Measurements from ENCODE around the gene NT5DC1. TPM values are rescaled to one million over a fixed set of nuclear protein-coding genes. Genes with fewer than 3 reads are reported as not detected.

NT5DC1 gene
- total and polyA plus RNA-seq, 10 of the 15 experiments (the other 5 are each of a cell fraction or from before 2014, with no cell fraction given) = 40.8 to 140 (median 66.8) TPM

- TF ChIP-seq REST (IDR thresholded peaks at IDR 0.05; ENCODE audit: low read depth, low read length) (no peak), MYB (IDR thresholded peaks at IDR 0.05; ENCODE audit: borderline replicate concordance, low read depth, low read length) (no peak), CTCF (IDR thresholded peaks at IDR 0.05 in 2 of 3, conservative IDR thresholded peaks at IDR 0.05 in 1 of 3; ENCODE audit: control insufficient read depth in 2 of 3, extremely low read depth in 1 of 3, insufficient read depth in 1 of 3, low read depth in 3 of 3, low read length in 3 of 3) (no peak), IRF5 (IDR thresholded peaks at IDR 0.05; ENCODE audit: borderline replicate concordance) (no peak), TARDBP (IDR thresholded peaks at IDR 0.05; ENCODE audit: borderline replicate concordance) (no peak), NR2F1 (conservative IDR thresholded peaks at IDR 0.05) (peak; percentile 55; the same call in 1 of the 2 replicates), ZNF384 (IDR thresholded peaks at IDR 0.05; ENCODE audit: borderline replicate concordance, low read depth, low read length) (no peak), POLR2AphosphoS2 (IDR thresholded peaks at IDR 0.05; ENCODE audit: low read depth, low read length) (no peak), FOXM1 (IDR thresholded peaks at IDR 0.05; ENCODE audit: low read depth, low read length) (peak; percentile 77; the same call in 1 of the 2 replicates), CHD2 (IDR thresholded peaks at IDR 0.05; ENCODE audit: borderline replicate concordance, low read depth, low read length) (no peak), MTA3 (IDR thresholded peaks at IDR 0.05; ENCODE audit: borderline replicate concordance, low read length) (peak; percentile 68; the same call in 1 of the 2 replicates), MEF2B (IDR thresholded peaks at IDR 0.05; ENCODE audit: partially characterized antibody, poor library complexity, severe bottlenecking) (no peak), SMAD1 (IDR thresholded peaks at IDR 0.05; ENCODE audit: low read depth, partially characterized antibody) (no peak), ELK1 (IDR thresholded peaks at IDR 0.05; ENCODE audit: low read depth, low read length) (no peak), SREBF2 (IDR thresholded peaks at IDR 0.05; ENCODE audit: low read length) (no peak), BACH1 (IDR thresholded peaks at IDR 0.05; ENCODE audit: borderline replicate concordance) (no peak), RELB (IDR thresholded peaks at IDR 0.05; ENCODE audit: low read depth) (no peak), LARP7 (IDR thresholded peaks at IDR 0.05) (no peak), TBL1XR1 (IDR thresholded peaks at IDR 0.05; ENCODE audit: low read depth, low read length) (no peak), TCF12 (IDR thresholded peaks at IDR 0.05; ENCODE audit: low read depth, low read length) (no peak), KDM1A (IDR thresholded peaks at IDR 0.05; ENCODE audit: borderline replicate concordance) (no peak), PAX5 (IDR thresholded peaks at IDR 0.05; ENCODE audit: borderline replicate concordance, low read depth, low read length) (no peak; the same call in 1 of the 2 replicates), NFYA (IDR thresholded peaks at IDR 0.05; ENCODE audit: borderline replicate concordance, low read depth, low read length) (no peak)
Observed at GRCh38 chr6:116090251-116090650, 10.4 kb upstream of the NT5DC1 start (continued).

All from GM12878 (cell line).